GM23338 (cell line): Measurements from ENCODE around the gene POGZ.

Experiments used
- CREB1 ChIP-seq: fragments of 250-450 bp; sonication (Bioruptor Pico); IDR thresholded peaks from 2 replicates; pipeline ENCODE4 v1.5.0; 2020; ENCODE audit warnings: low read depth, mild to moderate bottlenecking, moderate library complexity
- CTCF ChIP-seq, 2 experiments: fragments of 200-600 bp in 1 of 2; sonication (generic) in 1 of 2; conservative IDR thresholded peaks; 2 replicates each; pipeline versions ENCODE4 v1.5.1 to v1.6.1; 2016 to 2017; ENCODE audit warnings: antibody characterized with exemption in 2 of 2, low read depth in 2 of 2, mild to moderate bottlenecking in 2 of 2, moderate library complexity in 1 of 2
- ETS1 ChIP-seq: IDR thresholded peaks from 2 replicates; pipeline ENCODE4 v1.6.1; 2016; ENCODE audit warnings: antibody characterized with exemption
- EZH2 ChIP-seq: fragments of 200-600 bp; sonication (generic); IDR thresholded peaks from one replicate; pipeline ENCODE4 v1.8.0; 2017; ENCODE audit warnings: antibody characterized with exemption, mild to moderate bottlenecking, low read depth; ENCODE audit not compliant: unreplicated experiment
- EZH2phosphoT487 ChIP-seq: fragments of 200-600 bp; sonication (generic); IDR thresholded peaks from one replicate; pipeline ENCODE4 v1.8.1; 2018; ENCODE audit warnings: antibody characterized with exemption; ENCODE audit not compliant: unreplicated experiment
- JUNB ChIP-seq: IDR thresholded peaks from one replicate; pipeline ENCODE4 v1.6.1; 2016; ENCODE audit warnings: antibody characterized with exemption; ENCODE audit not compliant: unreplicated experiment
- POLR2AphosphoS5 ChIP-seq: IDR thresholded peaks from 2 replicates; pipeline ENCODE4 v1.6.1; 2016; ENCODE audit warnings: antibody characterized with exemption, low read depth
- ZNF114 ChIP-seq: fragments of 250-450 bp; sonication (Bioruptor Pico); IDR thresholded peaks from 2 replicates; pipeline ENCODE4 v1.5.0; 2020; ENCODE audit warnings: mild to moderate bottlenecking, moderate library complexity
- TF ChIP-seq, protein P1 (sequence below): IDR thresholded peaks from one replicate; pipeline ENCODE4 v1.6.1; 2018; ENCODE audit warnings: antibody characterized with exemption; ENCODE audit not compliant: unreplicated experiment

- no peak for TF ChIP-seq EZH2phosphoT487
- no peak for TF ChIP-seq CTCF (conservative IDR thresholded peaks at IDR 0.05; ENCODE audit: low read depth in 2 of 2)
- TF ChIP-seq ETS1 = no peak
- no peak for TF ChIP-seq POLR2AphosphoS5
- no peak for TF ChIP-seq EZH2
- TF ChIP-seq, protein P1, sequence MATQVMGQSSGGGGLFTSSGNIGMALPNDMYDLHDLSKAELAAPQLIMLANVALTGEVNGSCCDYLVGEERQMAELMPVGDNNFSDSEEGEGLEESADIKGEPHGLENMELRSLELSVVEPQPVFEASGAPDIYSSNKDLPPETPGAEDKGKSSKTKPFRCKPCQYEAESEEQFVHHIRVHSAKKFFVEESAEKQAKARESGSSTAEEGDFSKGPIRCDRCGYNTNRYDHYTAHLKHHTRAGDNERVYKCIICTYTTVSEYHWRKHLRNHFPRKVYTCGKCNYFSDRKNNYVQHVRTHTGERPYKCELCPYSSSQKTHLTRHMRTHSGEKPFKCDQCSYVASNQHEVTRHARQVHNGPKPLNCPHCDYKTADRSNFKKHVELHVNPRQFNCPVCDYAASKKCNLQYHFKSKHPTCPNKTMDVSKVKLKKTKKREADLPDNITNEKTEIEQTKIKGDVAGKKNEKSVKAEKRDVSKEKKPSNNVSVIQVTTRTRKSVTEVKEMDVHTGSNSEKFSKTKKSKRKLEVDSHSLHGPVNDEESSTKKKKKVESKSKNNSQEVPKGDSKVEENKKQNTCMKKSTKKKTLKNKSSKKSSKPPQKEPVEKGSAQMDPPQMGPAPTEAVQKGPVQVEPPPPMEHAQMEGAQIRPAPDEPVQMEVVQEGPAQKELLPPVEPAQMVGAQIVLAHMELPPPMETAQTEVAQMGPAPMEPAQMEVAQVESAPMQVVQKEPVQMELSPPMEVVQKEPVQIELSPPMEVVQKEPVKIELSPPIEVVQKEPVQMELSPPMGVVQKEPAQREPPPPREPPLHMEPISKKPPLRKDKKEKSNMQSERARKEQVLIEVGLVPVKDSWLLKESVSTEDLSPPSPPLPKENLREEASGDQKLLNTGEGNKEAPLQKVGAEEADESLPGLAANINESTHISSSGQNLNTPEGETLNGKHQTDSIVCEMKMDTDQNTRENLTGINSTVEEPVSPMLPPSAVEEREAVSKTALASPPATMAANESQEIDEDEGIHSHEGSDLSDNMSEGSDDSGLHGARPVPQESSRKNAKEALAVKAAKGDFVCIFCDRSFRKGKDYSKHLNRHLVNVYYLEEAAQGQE = no peak
- TF ChIP-seq JUNB = no peak
- no peak for TF ChIP-seq ZNF114 (CRISPR knock-in tag)
- no peak for TF ChIP-seq CREB1 (CRISPR knock-in tag)
Observed at GRCh38 chr1:151455966-151456365, 3.3 kb downstream of the POGZ start.
